Fibroblast of lung (primary cell): ENCODE results near the gene TUBGCP5. TPM values are rescaled to one million over a fixed set of nuclear protein-coding genes. Genes with fewer than 3 reads are reported as not detected.

Source experiments
- DNase-seq, 2 donors: peaks; one replicate each; pipeline versions ENCODE4 v3.0.0 to v3.0.0-alpha.2; 2010; ENCODE audit warnings: low read depth in 2 of 2
- H2AFZ ChIP-seq: 2 replicates; pipeline ENCODE4 v1.5.1; 2012; ENCODE audit warnings: low read length, control low read depth, inconsistent platforms
- H3K27ac ChIP-seq: 2 replicates; pipeline ENCODE4 v1.5.1; 2011; ENCODE audit warnings: low read length, control low read depth; ENCODE audit not compliant: insufficient read depth
- H3K27me3 ChIP-seq: 2 replicates; pipeline ENCODE4 v1.5.1; 2011; ENCODE audit warnings: mild to moderate bottlenecking, low read length; ENCODE audit not compliant: control insufficient read depth, insufficient read depth
- H3K36me3 ChIP-seq: 2 replicates; pipeline ENCODE4 v1.5.1; 2011; ENCODE audit warnings: low read length; ENCODE audit not compliant: control insufficient read depth, insufficient read depth
- H3K4me1 ChIP-seq: 2 replicates; pipeline ENCODE4 v1.5.1; 2011; ENCODE audit warnings: low read length; ENCODE audit not compliant: control insufficient read depth, insufficient read depth; ENCODE audit errors: extremely low read depth
- H3K4me2 ChIP-seq: 2 replicates; pipeline ENCODE4 v1.5.1; 2011; ENCODE audit warnings: low read length, control low read depth; ENCODE audit not compliant: insufficient read depth; ENCODE audit errors: extremely low read depth
- H3K4me3 ChIP-seq, 4 experiments: fragments of 200-600 bp in 1 of 4; sonication (generic) in 1 of 4; replicated peaks in 1 of 4; 2 replicates each; pipeline ENCODE4 v1.5.1; 2011 to 2016; ENCODE audit warnings: low read length in 4 of 4, low read depth in 3 of 4, mild to moderate bottlenecking in 3 of 4, control low read depth in 2 of 4, inconsistent platforms in 1 of 4, mixed read lengths in 1 of 4; ENCODE audit not compliant: insufficient read depth in 1 of 4; ENCODE audit errors: control extremely low read depth in 1 of 4
- H3K79me2 ChIP-seq: 2 replicates; pipeline ENCODE4 v1.5.1; 2012; ENCODE audit warnings: mild to moderate bottlenecking, low read length, inconsistent platforms; ENCODE audit not compliant: control insufficient read depth, insufficient read depth
- H3K9ac ChIP-seq: 2 replicates; pipeline ENCODE4 v1.5.1; 2011; ENCODE audit warnings: mild to moderate bottlenecking, low read length, control low read depth; ENCODE audit not compliant: insufficient read depth
- H3K9me3 ChIP-seq: 2 replicates; pipeline ENCODE4 v1.5.1; 2012; ENCODE audit warnings: low read depth, low read length; ENCODE audit not compliant: control insufficient read depth, insufficient read depth
- H4K20me1 ChIP-seq: 2 replicates; pipeline ENCODE4 v1.5.1; 2011; ENCODE audit warnings: low read length; ENCODE audit not compliant: control insufficient read depth, insufficient read depth; ENCODE audit errors: extremely low read depth
- EZH2 ChIP-seq: IDR thresholded peaks from 2 replicates; pipeline ENCODE4 v1.5.1; 2012; ENCODE audit warnings: low read length, control low read depth, mild to moderate bottlenecking; ENCODE audit errors: missing control alignments
- polyA plus RNA-seq, 2 donors: library from polyadenylated mRNA; depleted of rRNA in 1 of 2; stranded (reverse) in 1 of 2; unstranded in 1 of 2; fragments of >200 nt; gene quantifications; 2 replicates each; pipeline ENCODE4 v1.2.1, GENCODE V29; 2011 to 2012; ENCODE audit warnings: missing spikeins in 1 of 2
- total RNA-seq: library from RNA; depleted of rRNA; stranded (reverse); fragments of >200 nt; gene quantifications from 2 replicates; pipeline ENCODE4 v1.2.1, GENCODE V29; 2014
- TF ChIP-seq, protein P1 (sequence below), 2 donors: IDR thresholded peaks in 1 of 2; conservative IDR thresholded peaks in 1 of 2; 1 replicate in 1 of 2; 2 replicates in 1 of 2; pipeline ENCODE4 v1.5.1; 2011 to 2012; ENCODE audit warnings: low read length in 2 of 2, control low read depth in 1 of 2, inconsistent platforms in 1 of 2, low read depth in 1 of 2, mild to moderate bottlenecking in 1 of 2

Gene TUBGCP5
- total and polyA plus RNA-seq, 2 donors (not counting 1 experiment from before 2014, with no cell fraction given), result 17.0 to 22.0 TPM

DNA sequence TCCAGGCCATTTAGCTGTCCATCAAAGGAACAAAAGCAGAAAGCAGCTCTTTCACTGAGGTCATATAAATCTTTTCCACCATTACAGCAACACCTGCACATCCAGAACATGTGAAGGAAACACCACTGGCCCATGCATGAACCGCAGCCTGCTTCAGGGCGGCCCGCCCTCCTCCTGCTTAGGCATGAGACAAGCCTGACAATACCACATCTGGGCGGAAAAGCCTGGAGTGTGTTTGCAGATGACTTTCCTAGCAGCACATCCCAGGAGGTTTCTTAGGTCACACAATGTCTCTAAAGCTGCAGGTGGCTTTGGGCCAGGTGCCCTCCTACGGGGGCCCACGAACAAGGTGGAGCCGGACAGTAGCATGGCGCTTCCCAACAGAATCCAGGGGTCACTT lies 78.8 kb downstream of the TUBGCP5 start:
- H3K4me1 ChIP-seq, result peaks cover 17% of the 10 kb centered on the region
- no peak for DNase-seq
- H4K20me1 ChIP-seq, result no peaks in the 10 kb centered on the region
- no peak overlapping the region for H2AFZ ChIP-seq
- no peak overlapping the region for H3K27ac ChIP-seq
- no peak overlapping the region for H3K9ac ChIP-seq
- H3K79me2 ChIP-seq, result peaks cover 77% of the 10 kb centered on the region
- no peak overlapping the region for H3K4me3 ChIP-seq
- H3K4me2 ChIP-seq, result no peak overlapping the region
- H3K9me3 ChIP-seq, result no peaks in the 10 kb centered on the region
- no peaks in the 10 kb centered on the region for H3K36me3 ChIP-seq
- TF ChIP-seq EZH2, result no peak
- TF ChIP-seq, protein P1, sequence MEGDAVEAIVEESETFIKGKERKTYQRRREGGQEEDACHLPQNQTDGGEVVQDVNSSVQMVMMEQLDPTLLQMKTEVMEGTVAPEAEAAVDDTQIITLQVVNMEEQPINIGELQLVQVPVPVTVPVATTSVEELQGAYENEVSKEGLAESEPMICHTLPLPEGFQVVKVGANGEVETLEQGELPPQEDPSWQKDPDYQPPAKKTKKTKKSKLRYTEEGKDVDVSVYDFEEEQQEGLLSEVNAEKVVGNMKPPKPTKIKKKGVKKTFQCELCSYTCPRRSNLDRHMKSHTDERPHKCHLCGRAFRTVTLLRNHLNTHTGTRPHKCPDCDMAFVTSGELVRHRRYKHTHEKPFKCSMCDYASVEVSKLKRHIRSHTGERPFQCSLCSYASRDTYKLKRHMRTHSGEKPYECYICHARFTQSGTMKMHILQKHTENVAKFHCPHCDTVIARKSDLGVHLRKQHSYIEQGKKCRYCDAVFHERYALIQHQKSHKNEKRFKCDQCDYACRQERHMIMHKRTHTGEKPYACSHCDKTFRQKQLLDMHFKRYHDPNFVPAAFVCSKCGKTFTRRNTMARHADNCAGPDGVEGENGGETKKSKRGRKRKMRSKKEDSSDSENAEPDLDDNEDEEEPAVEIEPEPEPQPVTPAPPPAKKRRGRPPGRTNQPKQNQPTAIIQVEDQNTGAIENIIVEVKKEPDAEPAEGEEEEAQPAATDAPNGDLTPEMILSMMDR (conservative IDR thresholded peaks at IDR 0.05 in 1 of 2, IDR thresholded peaks at IDR 0.05 in 1 of 2; ENCODE audit: low read depth in 1 of 2, low read length in 2 of 2), result no peak
- no peaks in the 10 kb centered on the region for H3K27me3 ChIP-seq

DNA sequence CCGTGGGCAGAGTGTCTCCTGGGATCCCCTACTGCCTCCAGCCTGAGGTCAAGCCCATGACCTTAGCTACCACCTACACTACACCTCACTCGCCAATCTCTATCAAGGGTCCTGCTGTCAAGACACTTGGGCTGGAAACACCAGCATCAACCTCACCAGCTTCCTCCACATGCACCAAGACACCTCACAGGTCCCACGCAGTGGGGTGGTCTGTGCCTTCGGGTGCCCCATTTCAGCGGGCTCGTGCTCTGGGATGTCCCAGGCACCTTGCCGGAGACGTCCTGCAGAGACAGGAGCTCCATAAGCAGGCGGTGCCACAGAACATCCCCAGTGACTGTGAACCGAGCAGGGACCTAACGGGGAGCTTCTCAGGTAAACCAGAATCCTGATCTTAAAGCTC lies 79.2 kb downstream of the TUBGCP5 start:
- TF ChIP-seq, protein P1 (conservative IDR thresholded peaks at IDR 0.05 in 1 of 2, IDR thresholded peaks at IDR 0.05 in 1 of 2; ENCODE audit: low read depth in 1 of 2, low read length in 2 of 2), result no peak
- TF ChIP-seq EZH2, result no peak
- Histone ChIP-seq H3K79me2 (peaks cover 77% of the 10 kb centered on the region), H3K27ac (no peak overlapping the region), H2AFZ (no peak overlapping the region), H3K4me2 (no peak overlapping the region), H3K4me1 (peaks cover 17% of the 10 kb centered on the region), H4K20me1 (no peaks in the 10 kb centered on the region), H3K36me3 (no peaks in the 10 kb centered on the region), H3K27me3 (no peaks in the 10 kb centered on the region), H3K9ac (no peak overlapping the region), H3K4me3 (no peak overlapping the region), H3K9me3 (no peaks in the 10 kb centered on the region)
- no peak for DNase-seq

DNA sequence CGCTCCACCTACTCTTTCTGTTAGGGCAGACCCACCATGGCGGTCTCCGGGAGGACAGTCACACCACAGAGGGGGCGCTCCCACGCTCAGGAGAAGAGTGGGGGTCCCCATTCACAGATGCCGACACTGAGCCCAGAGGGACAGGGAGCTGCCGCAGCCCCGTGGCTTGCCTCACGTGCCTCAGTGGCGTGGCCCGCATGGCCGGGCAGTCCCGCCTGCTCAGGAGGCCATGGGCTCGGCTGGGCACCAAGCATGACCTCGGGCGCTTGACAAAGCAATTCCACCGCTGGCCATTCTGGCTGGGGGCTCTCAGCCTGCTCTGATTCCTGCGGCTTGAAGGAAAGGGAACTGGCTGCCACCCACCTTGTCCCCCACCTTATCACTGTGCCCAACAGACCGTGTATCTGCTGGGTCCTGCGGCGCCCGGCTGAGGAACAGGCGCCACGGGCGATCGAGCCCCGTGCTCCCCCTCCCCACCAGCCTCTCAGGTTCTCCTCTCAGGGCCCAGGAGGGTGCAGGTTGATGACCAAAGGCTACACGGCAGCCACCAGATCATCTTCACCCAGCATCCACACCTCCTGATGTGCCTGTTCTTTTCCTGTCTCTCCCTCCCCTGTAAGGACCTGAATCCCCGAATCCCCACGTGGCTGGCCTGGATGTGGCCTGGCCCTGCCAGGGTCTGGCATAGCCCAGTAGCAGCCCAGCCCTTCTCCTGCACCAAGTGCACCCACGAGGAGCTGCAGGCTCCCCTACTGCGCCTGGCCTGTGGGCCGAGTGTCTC lies 79.9 kb downstream of the TUBGCP5 start:
- no peaks in the 10 kb centered on the region for H3K36me3 ChIP-seq
- H3K27ac ChIP-seq, result no peak overlapping the region
- H3K9ac ChIP-seq, result no peak overlapping the region
- H3K4me2 ChIP-seq, result no peak overlapping the region
- peaks cover 76% of the 10 kb centered on the region for H3K79me2 ChIP-seq
- H3K27me3 ChIP-seq, result no peaks in the 10 kb centered on the region
- H4K20me1 ChIP-seq, result no peaks in the 10 kb centered on the region
- no peak for TF ChIP-seq EZH2
- TF ChIP-seq, protein P1 (conservative IDR thresholded peaks at IDR 0.05 in 1 of 2, IDR thresholded peaks at IDR 0.05 in 1 of 2; ENCODE audit: low read depth in 1 of 2, low read length in 2 of 2), result no peak
- H3K4me1 ChIP-seq, result peaks cover 17% of the 10 kb centered on the region
- no peak overlapping the region for H3K4me3 ChIP-seq
- H2AFZ ChIP-seq, result no peak overlapping the region
- no peaks in the 10 kb centered on the region for H3K9me3 ChIP-seq
- DNase-seq, result no peak
